ENCODE results near the gene HLA-E.

The HLA-E gene

DNA sequence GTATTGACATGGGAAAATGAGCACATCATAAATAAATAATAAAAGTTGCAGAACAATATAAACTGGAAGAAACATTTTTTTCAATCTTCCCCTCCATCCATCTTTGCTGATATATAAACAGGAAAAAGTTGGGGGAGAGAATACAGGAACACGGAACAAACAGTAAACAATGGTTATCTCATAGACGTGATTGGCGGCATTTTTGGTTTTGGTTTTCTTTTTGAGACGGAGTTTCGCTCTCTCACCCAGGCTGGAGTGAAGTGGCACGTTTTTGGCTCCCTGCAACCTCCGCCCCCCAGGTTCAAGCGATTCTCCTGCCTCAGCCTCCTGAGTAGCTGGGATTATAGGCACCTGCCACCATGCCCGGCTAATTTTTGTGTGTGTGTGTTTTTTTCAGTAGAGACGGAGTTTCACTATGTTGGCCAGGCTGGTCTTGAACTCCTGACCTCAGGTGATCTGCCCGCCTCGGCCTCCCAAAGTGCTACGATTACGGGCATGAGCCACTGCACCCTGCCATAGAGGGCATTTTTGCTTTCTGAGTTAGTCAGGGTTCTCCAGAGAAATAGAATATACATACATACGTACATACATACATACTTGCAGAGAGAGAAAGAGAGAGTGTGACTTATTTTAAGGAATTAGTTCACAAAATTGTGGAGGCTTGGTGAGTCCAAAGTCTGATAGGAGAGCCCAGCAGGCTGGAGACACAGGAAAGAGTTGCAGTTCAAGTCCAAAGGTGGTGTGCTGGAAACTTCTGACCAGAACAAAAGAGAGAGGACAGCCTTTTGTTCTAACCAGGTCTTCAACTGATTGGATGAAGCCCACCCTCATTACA is 44.4 kb downstream of the HLA-E start:
- intact Hi-C loops (cut with DNase I): no loop called here
- no peak for DNase-seq

DNA sequence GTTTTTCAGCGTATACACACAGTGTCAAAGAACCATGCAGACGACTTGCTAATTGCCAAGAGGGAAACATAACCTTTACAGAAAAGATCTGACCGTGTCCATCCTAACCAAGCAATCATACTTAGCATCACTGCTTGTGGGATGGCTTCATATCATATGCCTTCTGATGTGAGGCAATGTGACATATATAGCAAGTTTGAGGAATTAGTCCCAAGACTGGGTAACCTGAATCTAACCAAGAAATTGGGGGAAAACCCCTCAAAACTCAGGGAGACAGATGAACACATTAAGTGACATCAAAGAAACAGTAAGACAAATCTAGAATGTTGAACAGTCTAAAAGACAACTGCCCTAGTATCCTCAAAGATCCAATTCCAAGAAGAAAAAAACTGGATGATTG is 48.6 kb downstream of the HLA-E start:
- no peak for DNase-seq
- intact Hi-C loops (cut with DNase I): no loop called here

DNA sequence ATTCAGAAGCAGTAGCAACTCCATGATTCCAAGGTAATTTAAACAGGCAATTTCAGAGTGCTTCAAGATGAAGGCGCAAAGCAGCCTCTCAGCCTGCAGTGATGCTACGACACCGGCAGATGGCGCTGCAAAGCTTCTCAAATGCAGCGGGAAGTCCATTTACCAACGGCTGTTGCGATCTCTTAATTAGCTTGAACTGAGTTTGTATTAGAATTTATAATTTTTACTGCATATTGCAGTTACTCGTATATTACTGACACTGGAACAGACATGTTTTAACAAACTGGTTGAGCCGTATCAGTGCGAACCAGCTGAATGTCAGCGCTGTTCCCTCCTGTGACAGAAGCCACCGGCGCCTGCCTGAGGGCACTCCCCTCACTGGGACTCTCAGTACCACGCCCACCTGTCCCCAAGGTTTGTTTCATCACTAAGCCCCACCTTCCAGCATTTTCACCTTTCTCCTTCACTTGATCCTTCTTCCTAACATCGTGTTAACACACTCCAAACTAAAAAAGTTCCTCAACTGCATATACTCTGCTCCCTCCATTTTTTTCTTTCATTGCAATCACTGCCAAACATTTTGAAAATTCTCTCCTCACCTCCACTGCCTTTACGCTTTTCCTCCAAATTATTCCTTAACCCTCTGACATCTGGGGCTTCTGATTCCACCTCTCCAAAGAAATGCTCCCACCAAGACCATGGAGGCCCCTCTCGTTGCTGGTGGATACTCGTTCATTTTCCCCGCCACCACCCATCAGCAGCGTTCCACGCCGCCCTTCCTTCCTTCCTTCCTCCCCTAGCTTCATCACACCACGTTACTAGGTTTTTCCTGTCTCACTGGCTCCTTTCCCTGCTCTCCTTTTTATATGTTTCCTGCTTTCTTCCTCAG is 52.5 kb downstream of the HLA-E start:
- intact Hi-C loops (cut with DNase I): no loop called here
- peak; percentile 59 to 96 (median 76) for DNase-seq

DNA sequence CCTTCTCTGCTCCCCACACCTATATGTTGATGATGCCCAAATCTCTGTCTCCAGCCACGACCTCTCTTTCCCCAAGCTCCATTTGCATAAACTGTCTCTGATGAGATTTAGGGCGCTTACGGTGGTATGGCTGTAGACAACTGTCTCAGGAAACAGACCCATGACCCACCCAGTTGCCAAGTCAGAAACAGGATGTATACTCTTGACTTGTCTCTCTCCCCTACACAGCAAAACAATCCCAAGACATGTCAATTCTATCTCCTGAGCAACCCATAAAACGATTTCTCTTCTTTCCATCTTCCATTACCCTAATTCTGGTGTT is 53.1 kb downstream of the HLA-E start:
- intact Hi-C loops (cut with DNase I): no loop called here
- no peak for DNase-seq

DNA sequence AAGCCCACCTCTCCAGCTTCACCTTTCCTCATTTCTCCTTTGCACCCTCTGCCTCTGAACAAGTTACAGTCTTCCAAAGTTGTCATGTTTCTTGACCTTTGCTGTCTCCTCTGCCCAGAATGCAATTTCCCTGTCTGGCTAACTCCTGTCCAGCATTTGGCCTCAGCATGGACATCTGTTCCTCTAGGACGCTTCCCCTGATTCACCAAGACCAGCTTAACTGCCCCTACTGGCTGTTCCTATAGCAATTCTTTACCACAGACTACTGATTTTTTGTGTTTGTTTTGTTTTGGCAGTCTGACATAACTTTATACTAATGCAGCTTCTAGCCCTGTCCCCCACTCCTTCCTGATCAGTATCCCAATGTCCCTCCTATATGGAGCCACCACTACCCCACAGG is 53.6 kb downstream of the HLA-E start:
- DNase-seq: no peak
- intact Hi-C loops (cut with DNase I): no loop called here

Data from posterior cingulate gyrus (tissue), 11 donors.